Thoracic aorta (tissue), 2 donors: ENCODE data around the gene ACAP1. TPM values are rescaled to one million over a fixed set of nuclear protein-coding genes. Genes with fewer than 3 reads are reported as not detected.

ENCODE experiments used
- ATAC-seq: fragments of 150-250 bp; one replicate; pipeline ENCODE4 v1.8.0; 2017; ENCODE audit warnings: low read depth; ENCODE audit not compliant: insufficient number of reproducible peaks, low FRiP score
- DNase-seq: peaks from one replicate; pipeline ENCODE4 v3.0.0-alpha.2; 2020; ENCODE audit warnings: low spot score
- H3K27ac ChIP-seq, 2 donors: fragments of 200-600 bp; sonication (generic); 1 replicate in 1 of 2; 2 replicates in 1 of 2; pipeline ENCODE4 v1.5.1; 2016; ENCODE audit warnings: mild to moderate bottlenecking in 2 of 2, moderate library complexity in 2 of 2
- H3K27me3 ChIP-seq: fragments of 200-600 bp; sonication (generic); replicated peaks from 2 replicates; pipeline ENCODE4 v1.6.0; 2016; ENCODE audit warnings: mild to moderate bottlenecking; ENCODE audit not compliant: insufficient read depth
- H3K36me3 ChIP-seq: fragments of 200-600 bp; sonication (generic); one replicate; pipeline ENCODE4 v1.5.1; 2016
- H3K4me1 ChIP-seq, 2 donors: fragments of 200-600 bp; sonication (generic); 1 replicate in 1 of 2; 2 replicates in 1 of 2; pipeline versions ENCODE4 v1.5.1 to v1.6.0; 2016; ENCODE audit warnings: low read depth in 2 of 2, mild to moderate bottlenecking in 1 of 2; ENCODE audit not compliant: control insufficient read depth in 1 of 2
- H3K4me3 ChIP-seq: fragments of 200-600 bp; sonication (generic); 2 replicates; pipeline ENCODE4 v1.5.1; 2016; ENCODE audit warnings: mild to moderate bottlenecking
- H3K9me3 ChIP-seq: fragments of 200-600 bp; sonication (generic); 2 replicates; pipeline ENCODE4 v1.5.1; 2016
- total RNA-seq, 2 donors: library from RNA; depleted of rRNA; stranded (reverse); fragments of >200 nt; gene quantifications; one replicate each; pipeline versions ENCODE4 v1.1.0 to v1.2.3, GENCODE V29; 2016
- TF ChIP-seq, protein P1 (sequence below): fragments of 200-600 bp; sonication (generic); IDR thresholded peaks from one replicate; pipeline ENCODE4 v1.5.1; 2019; ENCODE audit warnings: antibody characterized with exemption

The ACAP1 gene, protein sequence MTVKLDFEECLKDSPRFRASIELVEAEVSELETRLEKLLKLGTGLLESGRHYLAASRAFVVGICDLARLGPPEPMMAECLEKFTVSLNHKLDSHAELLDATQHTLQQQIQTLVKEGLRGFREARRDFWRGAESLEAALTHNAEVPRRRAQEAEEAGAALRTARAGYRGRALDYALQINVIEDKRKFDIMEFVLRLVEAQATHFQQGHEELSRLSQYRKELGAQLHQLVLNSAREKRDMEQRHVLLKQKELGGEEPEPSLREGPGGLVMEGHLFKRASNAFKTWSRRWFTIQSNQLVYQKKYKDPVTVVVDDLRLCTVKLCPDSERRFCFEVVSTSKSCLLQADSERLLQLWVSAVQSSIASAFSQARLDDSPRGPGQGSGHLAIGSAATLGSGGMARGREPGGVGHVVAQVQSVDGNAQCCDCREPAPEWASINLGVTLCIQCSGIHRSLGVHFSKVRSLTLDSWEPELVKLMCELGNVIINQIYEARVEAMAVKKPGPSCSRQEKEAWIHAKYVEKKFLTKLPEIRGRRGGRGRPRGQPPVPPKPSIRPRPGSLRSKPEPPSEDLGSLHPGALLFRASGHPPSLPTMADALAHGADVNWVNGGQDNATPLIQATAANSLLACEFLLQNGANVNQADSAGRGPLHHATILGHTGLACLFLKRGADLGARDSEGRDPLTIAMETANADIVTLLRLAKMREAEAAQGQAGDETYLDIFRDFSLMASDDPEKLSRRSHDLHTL
- total RNA-seq = 1 to 10 TPM; 6.8 to 9.9 TPM

DNA sequence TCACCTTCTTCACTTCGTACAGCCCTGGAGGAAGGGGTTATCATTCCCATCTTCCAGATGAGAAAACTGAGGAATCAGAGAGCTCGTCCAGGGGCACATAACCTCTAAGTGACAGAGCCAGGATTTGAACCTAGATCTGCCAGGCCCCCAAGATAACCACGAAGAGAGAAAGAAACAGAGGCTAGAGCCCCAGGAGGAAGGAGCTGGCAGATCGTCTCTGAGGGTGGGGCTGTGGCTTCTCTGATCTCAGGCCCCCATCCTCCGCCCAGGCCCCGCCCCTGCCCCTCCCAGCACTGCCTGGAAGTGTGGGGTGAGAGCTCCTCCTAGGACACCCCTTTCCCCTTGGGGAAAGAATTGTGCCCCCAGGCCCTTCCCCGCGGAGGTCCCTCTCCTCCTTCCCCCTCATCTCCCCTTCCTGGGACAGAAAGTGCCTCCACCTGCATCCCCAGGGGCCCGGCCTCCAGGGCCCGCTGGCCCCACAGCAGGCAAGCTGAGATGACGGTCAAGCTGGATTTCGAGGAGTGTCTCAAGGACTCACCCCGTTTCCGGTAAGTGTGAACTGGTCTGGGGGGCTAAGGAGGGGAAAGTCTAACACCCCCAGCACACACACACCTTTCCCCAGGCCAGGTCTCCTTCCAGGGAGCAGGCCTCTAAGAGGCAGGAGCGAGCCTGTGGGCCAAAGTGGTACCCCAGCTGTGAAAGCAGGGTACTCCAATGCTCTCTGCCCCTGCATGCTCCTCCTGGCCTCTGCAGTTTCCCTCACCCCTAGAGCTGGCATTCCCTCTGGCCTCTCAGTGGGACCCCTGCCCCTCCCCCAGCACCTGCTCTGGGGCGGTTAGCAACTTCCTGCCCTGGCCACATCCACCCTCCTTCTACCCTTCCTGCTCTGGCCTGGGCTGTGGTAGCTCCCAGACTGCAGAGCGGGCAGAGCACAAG lies at the start of gene ACAP1:
TSS of gene ACAP1 (plus strand) at position 290 of the 936 bp plus-strand sequence. CDS start at position 496, 206 bp downstream.
- ATAC-seq (no peak), DNase-seq (no peak)
- Histone ChIP-seq H3K4me1 (no peaks in the 10 kb centered on the region), H3K9me3 (no peaks in the 10 kb centered on the region), H3K27me3 (no peaks in the 10 kb centered on the region), H3K36me3 (no peaks in the 10 kb centered on the region), H3K27ac (no peak within 1 kb of the TSS), H3K4me3 (peak within 1 kb of the TSS; percentile 57)
- TF ChIP-seq, protein P1, sequence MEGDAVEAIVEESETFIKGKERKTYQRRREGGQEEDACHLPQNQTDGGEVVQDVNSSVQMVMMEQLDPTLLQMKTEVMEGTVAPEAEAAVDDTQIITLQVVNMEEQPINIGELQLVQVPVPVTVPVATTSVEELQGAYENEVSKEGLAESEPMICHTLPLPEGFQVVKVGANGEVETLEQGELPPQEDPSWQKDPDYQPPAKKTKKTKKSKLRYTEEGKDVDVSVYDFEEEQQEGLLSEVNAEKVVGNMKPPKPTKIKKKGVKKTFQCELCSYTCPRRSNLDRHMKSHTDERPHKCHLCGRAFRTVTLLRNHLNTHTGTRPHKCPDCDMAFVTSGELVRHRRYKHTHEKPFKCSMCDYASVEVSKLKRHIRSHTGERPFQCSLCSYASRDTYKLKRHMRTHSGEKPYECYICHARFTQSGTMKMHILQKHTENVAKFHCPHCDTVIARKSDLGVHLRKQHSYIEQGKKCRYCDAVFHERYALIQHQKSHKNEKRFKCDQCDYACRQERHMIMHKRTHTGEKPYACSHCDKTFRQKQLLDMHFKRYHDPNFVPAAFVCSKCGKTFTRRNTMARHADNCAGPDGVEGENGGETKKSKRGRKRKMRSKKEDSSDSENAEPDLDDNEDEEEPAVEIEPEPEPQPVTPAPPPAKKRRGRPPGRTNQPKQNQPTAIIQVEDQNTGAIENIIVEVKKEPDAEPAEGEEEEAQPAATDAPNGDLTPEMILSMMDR = no peak

DNA sequence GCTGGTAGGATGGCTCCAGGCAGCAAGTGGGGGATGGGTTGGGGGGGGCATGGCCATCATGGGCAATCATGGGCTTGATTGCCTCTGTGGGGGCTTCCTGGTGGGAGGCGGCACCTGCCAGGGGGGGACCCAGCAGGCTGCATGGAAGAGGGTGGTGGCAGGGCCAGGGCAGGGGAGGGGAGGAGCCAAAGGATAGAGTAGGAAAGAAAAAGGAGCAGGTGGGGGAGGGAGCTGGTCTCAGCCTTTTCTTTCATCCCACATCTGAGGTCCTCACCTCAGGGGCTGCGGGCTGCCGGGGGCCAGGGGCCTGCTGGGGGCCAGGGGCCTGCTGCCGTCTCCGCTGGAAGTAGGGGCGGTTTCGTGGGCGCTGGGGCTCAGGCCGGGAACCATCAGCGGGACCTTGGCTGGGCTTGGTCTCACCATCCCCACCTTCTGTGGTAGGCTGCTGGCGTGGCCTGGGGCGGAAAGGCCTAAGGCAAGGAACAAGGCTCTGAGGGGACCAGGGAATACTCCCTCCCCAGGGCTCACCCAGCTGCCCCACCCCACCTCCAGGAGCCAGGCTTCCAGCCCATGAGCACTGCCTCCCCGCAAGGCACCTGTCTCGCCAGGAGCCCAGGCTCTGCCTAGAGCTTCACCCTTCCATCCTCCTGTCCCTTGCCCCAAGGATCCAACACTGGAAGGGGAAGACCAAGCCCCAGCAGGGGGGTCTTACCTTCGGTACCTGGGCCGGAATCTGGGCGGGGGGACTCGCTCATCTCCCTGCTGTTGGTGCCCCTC lies 46.9 kb upstream of the ACAP1 start:
- H3K27me3 ChIP-seq = peaks cover 5% of the 10 kb centered on the region
- DNase-seq (no peak), ATAC-seq (no peak)
- TF ChIP-seq, protein P1 = no peak
- H3K36me3 ChIP-seq = no peaks in the 10 kb centered on the region
- H3K4me3 ChIP-seq = no peak overlapping the region
- peaks cover 4 to 9% of the 10 kb centered on the region in 2 donors for H3K4me1 ChIP-seq
- H3K9me3 ChIP-seq = no peaks in the 10 kb centered on the region
- no peak overlapping the region for H3K27ac ChIP-seq

DNA sequence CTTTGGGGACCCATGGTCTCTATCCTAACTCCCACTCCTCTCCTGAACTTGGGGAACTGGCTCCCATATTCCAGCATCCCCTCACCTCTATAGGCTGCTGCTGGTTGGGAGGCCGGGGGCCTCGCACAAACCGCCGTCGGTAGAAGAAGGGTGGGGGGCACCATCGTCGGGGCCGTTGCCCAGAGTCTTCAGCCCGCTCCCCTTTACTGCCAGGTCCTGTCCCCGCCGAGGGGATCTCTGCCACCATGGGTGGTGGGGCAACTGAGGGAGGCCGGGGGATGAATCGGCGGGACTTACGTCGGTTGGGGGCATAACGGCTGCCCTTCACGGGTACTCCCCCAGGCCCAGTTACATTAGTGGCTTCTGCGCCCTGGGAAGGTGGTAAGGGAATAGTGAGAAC lies 46.2 kb upstream of the ACAP1 start:
- no peak for ATAC-seq
- TF ChIP-seq, protein P1 = no peak
- Histone ChIP-seq H3K4me1 (peaks cover 10 to 16% of the 10 kb centered on the region in 2 donors), H3K27me3 (peaks cover 5% of the 10 kb centered on the region), H3K4me3 (no peak overlapping the region), H3K36me3 (no peaks in the 10 kb centered on the region), H3K9me3 (no peaks in the 10 kb centered on the region), H3K27ac (no peak overlapping the region)
- DNase-seq = no peak

DNA sequence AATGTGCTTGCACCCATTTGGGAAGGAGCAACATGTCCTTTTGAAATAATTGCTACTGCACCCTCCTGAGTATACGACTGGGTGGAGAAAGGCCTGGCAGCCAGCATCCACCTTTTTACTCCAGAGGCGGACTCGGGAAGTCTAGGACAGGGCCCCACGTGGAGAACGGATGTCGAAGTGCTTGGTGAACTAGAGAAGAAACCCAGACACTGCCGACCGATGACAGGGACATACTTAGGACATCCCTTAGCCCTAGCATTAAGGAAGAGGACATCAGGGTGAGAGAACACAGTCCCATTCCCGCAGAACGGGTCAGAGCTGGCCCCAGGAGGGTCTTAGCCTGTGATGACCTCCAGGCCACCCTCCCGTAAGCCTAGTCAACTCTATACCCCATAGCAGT lies 45.6 kb upstream of the ACAP1 start:
- DNase-seq (no peak), ATAC-seq (no peak)
- no peak overlapping the region for H3K27ac ChIP-seq
- H3K4me3 ChIP-seq = no peak overlapping the region
- H3K9me3 ChIP-seq = no peaks in the 10 kb centered on the region
- no peaks in the 10 kb centered on the region for H3K36me3 ChIP-seq
- TF ChIP-seq, protein P1 = no peak
- peaks cover 10 to 22% of the 10 kb centered on the region in 2 donors for H3K4me1 ChIP-seq
- H3K27me3 ChIP-seq = peaks cover 5% of the 10 kb centered on the region
